GM12878 (cell line): ENCODE measurements around the gene SMU1.

Source experiments
- CHD1 ChIP-seq: IDR thresholded peaks from 2 replicates; pipeline ENCODE4 v1.6.1; 2012; ENCODE audit warnings: low read depth, low read length, improper control_type of control experiment
- CTCF ChIP-seq, 3 experiments: IDR thresholded peaks in 2 of 3; conservative IDR thresholded peaks in 1 of 3; 2 replicates each; pipeline ENCODE4 v1.5.1; 2011; ENCODE audit warnings: low read depth in 3 of 3, low read length in 3 of 3, mild to moderate bottlenecking in 3 of 3, control low read depth in 2 of 3, moderate library complexity in 2 of 3, inconsistent platforms in 1 of 3, mixed read lengths in 1 of 3; ENCODE audit not compliant: control insufficient read depth in 2 of 3, insufficient read depth in 1 of 3; ENCODE audit errors: extremely low read depth in 1 of 3
- EZH2 ChIP-seq: IDR thresholded peaks from 2 replicates; pipeline ENCODE4 v1.6.1; 2012; ENCODE audit warnings: low read depth, mild to moderate bottlenecking, control low read depth, inconsistent platforms, low read length, borderline replicate concordance; ENCODE audit not compliant: control insufficient read depth
- GABPA ChIP-seq: IDR thresholded peaks from 2 replicates; pipeline ENCODE4 v1.6.1; 2014; ENCODE audit warnings: antibody characterized with exemption, low read depth, mild to moderate bottlenecking, inconsistent platforms
- HDAC6 ChIP-seq: fragments of 200-600 bp; sonication (generic); IDR thresholded peaks from one replicate; pipeline ENCODE4 v1.8.0; 2017; ENCODE audit warnings: antibody characterized with exemption; ENCODE audit not compliant: unreplicated experiment
- MXI1 ChIP-seq: fragments of 150-350 bp; IDR thresholded peaks from 2 replicates; pipeline ENCODE4 v1.6.1; 2011; ENCODE audit warnings: low read depth, mild to moderate bottlenecking, inconsistent platforms, low read length, improper control_type of control experiment
- POLR2A ChIP-seq: IDR thresholded peaks from 2 replicates; pipeline ENCODE4 v1.6.1; 2011; ENCODE audit warnings: low read depth, mild to moderate bottlenecking, low read length
- POLR2AphosphoS5 ChIP-seq: IDR thresholded peaks from 2 replicates; pipeline ENCODE4 v1.6.1; 2011; ENCODE audit warnings: mild to moderate bottlenecking, low read length, inconsistent platforms
- RBBP5 ChIP-seq: fragments of 200-600 bp; sonication (generic); conservative IDR thresholded peaks from 2 replicates; pipeline ENCODE4 v1.6.1; 2016
- SUZ12 ChIP-seq: fragments of 200-600 bp; sonication (generic); IDR thresholded peaks from one replicate; pipeline ENCODE4 v1.6.1; 2018; ENCODE audit warnings: antibody characterized with exemption, mild to moderate bottlenecking; ENCODE audit not compliant: unreplicated experiment
- USF2 ChIP-seq: IDR thresholded peaks from 2 replicates; pipeline ENCODE4 v1.6.1; 2011; ENCODE audit warnings: low read depth, low read length, improper control_type of control experiment, borderline replicate concordance
- ZBTB33 ChIP-seq: fragments of 450-650 bp; IDR thresholded peaks from 2 replicates; pipeline ENCODE4 v1.6.1; 2017; ENCODE audit warnings: mild to moderate bottlenecking
- ZNF24 ChIP-seq: fragments of 450-650 bp; IDR thresholded peaks from 2 replicates; pipeline ENCODE4 v1.6.1; 2017; ENCODE audit warnings: antibody characterized with exemption, mild to moderate bottlenecking

- TF ChIP-seq USF2 (no peak), SUZ12 (no peak), CHD1 (no peak), EZH2 (no peak), HDAC6 (no peak), MXI1 (no peak), CTCF (IDR thresholded peaks at IDR 0.05 in 2 of 3, conservative IDR thresholded peaks at IDR 0.05 in 1 of 3; ENCODE audit: control insufficient read depth in 2 of 3, extremely low read depth in 1 of 3, insufficient read depth in 1 of 3, low read depth in 3 of 3, low read length in 3 of 3) (no peak), POLR2A (no peak), ZBTB33 (no peak), ZNF24 (no peak), GABPA (no peak), RBBP5 (no peak), POLR2AphosphoS5 (no peak)
Observed at GRCh38 chr9:33103501-33104281, 27.2 kb upstream of the SMU1 start.
